ENCODE measurements around the gene HGS.
A peak's percentile ranks its signal among the peaks of the same experiment; 100 is the strongest.

The HGS gene

GRCh38 chr17:81683584-81684441 is at the start of gene HGS, which contains the start of gene ARL16:
HGS (plus strand) TSS chr17:81684011; CDS start chr17:81684067, 56 bp downstream.
ARL16 (minus strand) TSS chr17:81683797; CDS start chr17:81683753, 44 bp downstream.
- peak; percentile 95 for FAIRE-seq

GRCh38 chr17:81635431-81635830 is 48.4 kb upstream of the HGS start:
- no peak for FAIRE-seq

GRCh38 chr17:81635973-81636504 is 47.8 kb upstream of the HGS start:
- FAIRE-seq, result no peak

DNA sequence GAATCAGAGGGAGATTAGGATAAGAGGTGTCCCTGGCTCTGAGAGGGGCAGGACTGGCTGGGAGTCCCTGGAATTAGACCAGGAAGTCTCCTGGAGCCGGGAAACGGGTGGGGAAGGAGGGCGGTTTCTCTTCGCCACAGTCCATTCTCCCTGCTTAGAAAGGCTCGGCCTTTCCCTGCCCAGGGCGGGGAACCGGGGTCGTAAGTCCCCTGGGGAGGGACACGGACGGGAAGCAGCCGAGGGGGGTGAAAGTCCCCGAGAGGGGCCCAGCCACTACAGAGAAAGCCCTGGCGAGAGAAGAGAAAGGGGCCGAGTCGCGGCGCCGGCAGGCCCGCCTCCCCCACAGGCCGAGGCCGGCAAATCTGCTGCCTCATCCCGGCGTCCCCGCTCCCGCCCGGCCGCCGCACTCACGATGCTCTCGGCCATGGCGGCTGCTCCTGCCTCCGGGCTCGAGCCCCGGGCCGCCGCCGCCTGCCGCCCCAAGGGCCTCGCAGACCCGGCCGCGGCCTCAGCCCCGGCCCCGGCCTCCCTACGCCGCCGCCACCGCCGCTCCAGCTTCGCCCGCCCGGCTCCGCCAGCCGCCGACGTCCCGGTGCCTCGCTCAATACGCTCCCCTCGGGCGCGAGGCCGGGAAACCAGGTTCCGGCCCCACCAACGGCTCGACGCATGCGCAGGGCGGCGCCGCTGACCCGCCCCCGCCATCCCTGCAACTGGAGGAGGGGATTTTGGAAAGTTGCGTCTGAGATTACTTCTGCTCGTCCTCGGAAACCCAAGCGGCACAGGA is 47.1 kb upstream of the HGS start, which contains the start of the genes NPLOC4 and TSPAN10:
NPLOC4 (minus strand) TSS at position 608 of the 784 bp plus-strand sequence; CDS start at position 426, 182 bp downstream.
TSPAN10 (plus strand) TSS at position 692 of the 784 bp plus-strand sequence. CDS start 5,217 bp downstream, outside the sequence.
- FAIRE-seq, result no peak

DNA sequence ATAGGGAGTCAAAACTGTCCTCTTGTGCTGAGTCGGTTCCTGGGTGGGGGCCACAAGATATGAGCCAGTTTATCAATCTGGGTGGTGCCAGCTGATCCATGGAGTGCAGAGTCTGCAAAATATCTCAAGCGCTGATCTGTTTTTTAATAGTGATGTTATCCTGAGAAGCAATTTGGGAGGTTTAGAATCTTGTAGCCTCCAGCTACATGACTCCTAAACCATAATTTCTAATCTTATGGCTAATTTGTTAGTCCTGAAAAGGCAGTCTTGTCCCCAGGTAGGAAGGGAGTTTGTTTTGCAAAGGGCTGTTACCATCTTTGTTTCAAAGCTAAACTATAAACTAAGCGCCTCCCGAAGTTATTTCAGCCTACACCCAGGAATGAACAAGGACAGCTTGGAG is 45.1 kb upstream of the HGS start:
- no peak for FAIRE-seq

GRCh38 chr17:81640011-81640410 is 43.8 kb upstream of the HGS start:
- no peak for FAIRE-seq

DNA sequence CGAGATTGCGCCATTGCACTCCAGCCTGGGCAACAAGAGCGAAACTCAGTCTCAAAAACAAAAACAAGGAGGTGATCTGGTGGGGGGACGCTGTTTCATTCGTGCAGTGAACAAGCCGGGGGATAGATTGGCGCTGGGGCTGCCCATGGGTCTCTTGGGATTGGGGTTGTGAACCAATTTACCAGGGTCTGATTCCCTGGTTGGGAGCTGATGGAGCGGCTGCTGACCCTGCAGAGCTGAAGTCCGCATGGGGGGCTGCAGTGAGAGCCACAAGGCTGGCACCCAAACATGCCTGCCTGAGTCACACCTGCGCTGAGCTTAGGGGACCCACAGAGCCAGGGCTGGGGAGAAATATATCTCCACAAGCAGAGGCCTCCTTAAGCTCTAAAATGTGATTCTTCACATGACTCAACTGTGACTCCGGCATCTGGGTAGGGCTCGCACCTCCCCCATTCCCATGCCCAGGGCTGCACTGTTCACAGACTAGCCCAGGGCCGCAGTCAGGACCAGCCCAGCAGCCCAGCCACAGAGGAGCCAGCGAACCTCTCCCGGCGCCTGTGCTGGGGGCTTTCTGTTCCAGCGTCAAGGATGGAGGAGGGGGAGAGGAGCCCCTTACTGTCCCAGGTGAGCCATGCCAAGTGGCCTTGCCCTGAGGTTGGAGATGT is 41.9 kb upstream of the HGS start:
- no peak for FAIRE-seq

DNA sequence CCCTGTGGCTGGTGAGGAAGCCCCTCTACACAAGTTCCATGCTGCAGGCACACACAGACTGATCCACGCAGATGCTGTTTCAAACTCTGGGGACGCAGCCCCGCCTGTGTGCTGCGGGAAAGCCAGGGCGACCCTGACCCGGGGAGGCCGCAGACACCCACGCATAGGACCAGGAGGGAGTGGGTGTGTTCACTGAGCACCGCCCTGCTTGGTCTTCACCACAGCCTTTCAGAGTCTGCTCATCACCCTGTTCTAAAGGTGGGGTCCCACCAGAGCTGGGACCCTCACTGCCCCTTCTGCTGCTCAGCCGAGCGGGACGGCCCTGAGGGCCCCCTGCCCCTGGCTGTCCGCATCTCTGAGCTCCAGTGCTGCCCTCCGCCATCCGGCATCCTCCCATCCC is 39.3 kb upstream of the HGS start:
- FAIRE-seq, result no peak

DNA sequence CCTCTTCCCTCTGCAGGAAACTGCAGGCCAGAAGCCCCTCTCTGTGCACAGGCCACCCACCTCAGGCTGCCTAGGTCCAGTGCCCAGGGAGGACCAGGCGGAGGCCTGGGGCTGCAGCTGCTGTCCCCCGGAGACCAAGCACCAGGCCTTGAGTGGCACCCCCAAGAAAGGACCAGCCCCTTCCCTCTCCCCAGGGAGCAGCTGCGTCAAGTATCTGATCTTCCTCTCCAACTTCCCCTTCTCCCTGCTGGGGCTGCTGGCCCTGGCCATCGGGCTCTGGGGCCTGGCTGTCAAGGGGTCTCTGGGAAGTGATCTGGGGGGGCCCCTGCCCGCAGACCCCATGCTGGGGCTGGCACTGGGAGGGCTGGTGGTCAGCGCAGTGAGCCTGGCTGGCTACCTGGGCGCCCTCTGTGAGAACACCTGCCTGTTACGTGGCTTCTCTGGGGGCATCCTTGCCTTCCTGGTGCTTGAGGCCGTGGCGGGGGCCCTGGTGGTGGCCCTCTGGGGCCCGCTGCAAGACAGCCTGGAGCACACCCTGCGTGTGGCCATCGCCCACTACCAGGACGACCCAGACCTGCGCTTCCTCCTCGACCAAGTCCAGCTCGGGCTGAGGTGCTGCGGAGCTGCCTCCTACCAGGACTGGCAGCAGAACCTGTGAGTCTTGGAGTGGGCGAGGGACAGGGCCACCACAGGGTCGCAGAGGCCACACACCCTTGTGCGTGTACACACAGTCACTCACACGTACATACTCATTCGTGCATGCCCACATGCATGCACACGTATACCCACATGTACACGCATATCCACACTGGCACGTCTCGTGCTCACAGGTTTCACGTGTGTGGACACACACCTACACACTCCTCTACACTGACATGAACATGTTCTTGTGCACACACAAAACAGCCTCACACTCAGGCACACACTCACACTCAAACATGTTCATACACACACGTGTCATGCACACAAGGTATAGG is 38.5 kb upstream of the HGS start:
- FAIRE-seq, result no peak

GRCh38 chr17:81646869-81647600 is 36.8 kb upstream of the HGS start:
- FAIRE-seq, result no peak

DNA sequence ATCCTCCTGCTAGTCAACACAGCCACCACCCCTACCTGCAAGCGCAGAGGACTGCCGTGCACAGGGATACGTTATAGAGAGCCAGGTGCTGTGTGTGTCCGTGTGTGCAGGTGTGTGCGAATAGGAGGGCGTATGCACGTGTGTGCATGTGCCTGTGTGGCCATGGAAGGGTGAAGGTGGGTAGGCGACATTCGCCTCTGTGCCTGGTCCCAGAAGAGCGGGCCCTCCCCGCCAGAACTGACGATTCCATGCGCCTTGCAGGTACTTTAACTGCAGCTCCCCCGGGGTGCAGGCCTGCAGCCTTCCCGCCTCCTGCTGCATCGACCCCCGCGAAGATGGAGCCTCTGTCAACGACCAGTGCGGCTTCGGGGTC is 36.2 kb upstream of the HGS start:
- no peak for FAIRE-seq

GRCh38 chr17:81648013-81648706 is 35.7 kb upstream of the HGS start:
- FAIRE-seq, result no peak

DNA sequence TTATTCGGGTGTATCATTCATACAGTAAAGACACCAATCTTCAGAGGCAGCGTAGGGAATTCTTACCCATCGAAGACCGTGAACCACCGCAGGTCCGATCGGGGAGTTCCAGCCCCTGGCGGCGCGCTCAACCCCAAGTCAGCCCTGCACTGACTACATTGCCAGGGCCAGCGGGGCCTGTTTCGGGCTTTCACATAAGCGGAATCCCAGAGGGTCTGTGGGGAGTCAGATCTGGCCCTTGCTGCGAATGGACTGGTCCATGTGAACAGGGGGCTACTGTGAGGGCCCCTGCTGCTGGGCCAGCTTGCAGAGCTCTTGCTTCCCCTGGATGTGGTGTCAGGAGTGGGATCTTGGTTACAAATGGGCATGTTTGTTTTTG is 35.1 kb upstream of the HGS start:
- FAIRE-seq, result no peak

DNA sequence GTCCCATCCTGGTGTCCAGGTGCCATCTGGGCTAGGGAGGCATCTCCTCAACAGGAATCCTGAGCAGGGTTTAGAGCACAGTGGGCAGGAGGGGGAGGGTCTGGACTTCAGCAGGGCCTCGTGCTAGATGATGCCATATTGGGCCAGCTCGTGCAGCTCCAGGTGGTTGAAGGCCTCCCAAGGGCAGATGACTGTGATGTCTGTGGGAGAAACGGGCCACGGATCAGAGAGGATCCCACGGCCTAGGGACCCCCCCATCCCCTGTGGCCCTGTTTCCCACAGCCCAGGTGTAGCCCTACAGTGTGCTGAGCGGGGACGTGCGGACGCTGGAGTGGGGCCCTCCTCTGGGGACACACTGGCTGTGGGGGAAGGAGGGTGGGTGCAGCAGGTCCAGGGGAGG is 32.9 kb upstream of the HGS start:
- no peak for FAIRE-seq

- FAIRE-seq, result no peak
Measured at GRCh38 chr17:81651692-81652091, 32.1 kb upstream of the HGS start.

GRCh38 chr17:81652906-81653771 is 30.7 kb upstream of the HGS start:
- FAIRE-seq, result no peak

GRCh38 chr17:81655378-81656117 is 28.3 kb upstream of the HGS start:
- no peak for FAIRE-seq

DNA sequence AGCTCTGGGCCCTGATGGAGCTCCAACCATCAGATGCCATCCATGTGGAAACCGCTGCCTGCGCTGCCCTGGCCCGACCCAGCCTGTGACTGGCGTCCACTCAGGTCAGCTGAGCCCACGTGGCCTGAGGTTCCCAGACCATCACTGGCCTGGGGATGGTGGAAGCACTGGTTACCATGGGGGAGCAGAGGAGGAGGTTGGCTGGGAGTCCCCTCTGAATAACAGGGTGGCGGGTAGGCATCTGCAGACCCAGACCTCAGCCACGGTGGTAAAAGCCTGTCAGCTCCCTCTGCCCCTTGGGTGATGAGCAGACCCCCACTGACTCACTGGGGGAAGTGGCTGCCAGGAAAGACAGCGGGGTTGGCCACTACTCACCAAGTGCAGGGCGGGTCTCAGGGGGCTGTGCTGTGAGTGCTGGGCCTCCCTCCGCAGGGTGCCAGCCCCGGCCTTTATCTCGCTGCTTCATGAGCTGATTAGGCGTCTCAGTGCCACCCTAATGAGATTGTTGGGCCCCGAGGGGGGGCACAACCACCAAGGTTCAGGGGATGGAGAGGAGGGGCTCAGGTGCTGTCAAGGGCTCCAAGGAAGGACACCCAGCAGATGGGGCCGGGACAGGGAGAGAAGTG is 27.6 kb upstream of the HGS start, which contains the start of gene PDE6G:
PDE6G (minus strand) TSS at position 425 of the 626 bp plus-strand sequence. CDS start 3,237 bp downstream, outside the sequence.
- no peak for FAIRE-seq

All from islet of Langerhans (tissue), 1 donor.